ENCODE results near the gene CYP51A1. TPM values are rescaled to one million over a fixed set of nuclear protein-coding genes. Genes with fewer than 3 reads are reported as not detected.
A peak's percentile ranks its signal among the peaks of the same experiment; 100 is the strongest.

The CYP51A1 gene
- total and polyA plus RNA-seq, 2 of the 13 experiments (the other 11 are each of a cell fraction or from before 2014, with no cell fraction given), result 15.4 to 260 TPM

- TF ChIP-seq ZUFSP (CRISPR knock-in tag; IDR thresholded peaks at IDR 0.05; ENCODE audit: borderline replicate concordance) (no peak), KLF11 (CRISPR knock-in tag; IDR thresholded peaks at IDR 0.05) (0 out of 2 replicates have a peak, but pooled peaks have one; percentile 43), ZNF484 (CRISPR knock-in tag; IDR thresholded peaks at IDR 0.05; ENCODE audit: borderline replicate concordance, low read depth) (no peak), FOXC1 (CRISPR knock-in tag; IDR thresholded peaks at IDR 0.05; ENCODE audit: borderline replicate concordance) (peak; percentile 16), LRRFIP1 (CRISPR knock-in tag; conservative IDR thresholded peaks at IDR 0.05) (0 out of 2 replicates have a peak, but pooled peaks have one; percentile 19), TARDBP (CRISPR knock-in tag; IDR thresholded peaks at IDR 0.05) (peak; percentile 82; the same call in 1 of the 2 replicates), GATAD1 (CRISPR knock-in tag; IDR thresholded peaks at IDR 0.05) (peak; percentile 79), GTF2F1 (IDR thresholded peaks at IDR 0.05; ENCODE audit: low read length) (no peak), ZMYM4 (CRISPR knock-in tag; IDR thresholded peaks at IDR 0.05) (peak; percentile 93), ZNF232 (CRISPR knock-in tag; IDR thresholded peaks at IDR 0.05; ENCODE audit: borderline replicate concordance) (no peak), POGZ (CRISPR knock-in tag; IDR thresholded peaks at IDR 0.05) (peak; percentile 95), HOXA9 (CRISPR knock-in tag; IDR thresholded peaks at IDR 0.05; ENCODE audit: borderline replicate concordance) (0 out of 2 replicates have a peak, but pooled peaks have one; percentile 19), KMT2A (CRISPR knock-in tag; IDR thresholded peaks at IDR 0.05) (no peak; the same call in 1 of the 2 replicates), FOSL2 (CRISPR knock-in tag; IDR thresholded peaks at IDR 0.05) (no peak), HDAC6 (IDR thresholded peaks at IDR 0.05; ENCODE audit: low read depth, low read length) (no peak), ZNF329 (CRISPR knock-in tag; IDR thresholded peaks at IDR 0.05; ENCODE audit: low read depth) (peak; percentile 91), ZNF263 (CRISPR knock-in tag; IDR thresholded peaks at IDR 0.05) (no peak; the same call in 1 of the 2 replicates)
- TF ChIP-seq, protein P1, sequence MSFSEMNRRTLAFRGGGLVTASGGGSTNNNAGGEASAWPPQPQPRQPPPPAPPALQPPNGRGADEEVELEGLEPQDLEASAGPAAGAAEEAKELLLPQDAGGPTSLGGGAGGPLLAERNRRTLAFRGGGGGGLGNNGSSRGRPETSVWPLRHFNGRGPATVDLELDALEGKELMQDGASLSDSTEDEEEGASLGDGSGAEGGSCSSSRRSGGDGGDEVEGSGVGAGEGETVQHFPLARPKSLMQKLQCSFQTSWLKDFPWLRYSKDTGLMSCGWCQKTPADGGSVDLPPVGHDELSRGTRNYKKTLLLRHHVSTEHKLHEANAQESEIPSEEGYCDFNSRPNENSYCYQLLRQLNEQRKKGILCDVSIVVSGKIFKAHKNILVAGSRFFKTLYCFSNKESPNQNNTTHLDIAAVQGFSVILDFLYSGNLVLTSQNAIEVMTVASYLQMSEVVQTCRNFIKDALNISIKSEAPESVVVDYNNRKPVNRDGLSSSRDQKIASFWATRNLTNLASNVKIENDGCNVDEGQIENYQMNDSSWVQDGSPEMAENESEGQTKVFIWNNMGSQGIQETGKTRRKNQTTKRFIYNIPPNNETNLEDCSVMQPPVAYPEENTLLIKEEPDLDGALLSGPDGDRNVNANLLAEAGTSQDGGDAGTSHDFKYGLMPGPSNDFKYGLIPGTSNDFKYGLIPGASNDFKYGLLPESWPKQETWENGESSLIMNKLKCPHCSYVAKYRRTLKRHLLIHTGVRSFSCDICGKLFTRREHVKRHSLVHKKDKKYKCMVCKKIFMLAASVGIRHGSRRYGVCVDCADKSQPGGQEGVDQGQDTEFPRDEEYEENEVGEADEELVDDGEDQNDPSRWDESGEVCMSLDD (CRISPR knock-in tag; IDR thresholded peaks at IDR 0.05; ENCODE audit: borderline replicate concordance), result peak; percentile 56; the same call in 1 of the 2 replicates
- TF ChIP-seq, protein P2, sequence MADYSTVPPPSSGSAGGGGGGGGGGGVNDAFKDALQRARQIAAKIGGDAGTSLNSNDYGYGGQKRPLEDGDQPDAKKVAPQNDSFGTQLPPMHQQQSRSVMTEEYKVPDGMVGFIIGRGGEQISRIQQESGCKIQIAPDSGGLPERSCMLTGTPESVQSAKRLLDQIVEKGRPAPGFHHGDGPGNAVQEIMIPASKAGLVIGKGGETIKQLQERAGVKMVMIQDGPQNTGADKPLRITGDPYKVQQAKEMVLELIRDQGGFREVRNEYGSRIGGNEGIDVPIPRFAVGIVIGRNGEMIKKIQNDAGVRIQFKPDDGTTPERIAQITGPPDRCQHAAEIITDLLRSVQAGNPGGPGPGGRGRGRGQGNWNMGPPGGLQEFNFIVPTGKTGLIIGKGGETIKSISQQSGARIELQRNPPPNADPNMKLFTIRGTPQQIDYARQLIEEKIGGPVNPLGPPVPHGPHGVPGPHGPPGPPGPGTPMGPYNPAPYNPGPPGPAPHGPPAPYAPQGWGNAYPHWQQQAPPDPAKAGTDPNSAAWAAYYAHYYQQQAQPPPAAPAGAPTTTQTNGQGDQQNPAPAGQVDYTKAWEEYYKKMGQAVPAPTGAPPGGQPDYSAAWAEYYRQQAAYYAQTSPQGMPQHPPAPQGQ (CRISPR knock-in tag; IDR thresholded peaks at IDR 0.05; ENCODE audit: borderline replicate concordance), result 0 out of 2 replicates have a peak, but pooled peaks have one; percentile 39
Measured at GRCh38 chr7:92134271-92135051, at the start of gene CYP51A1 (continued).

Data from HepG2 (cell line).